Loucy (cell line): ENCODE results near the gene PIGC.

Experiments used
- H2AFZ ChIP-seq: fragments of 200-600 bp; sonication (generic); 2 replicates; pipeline ENCODE4 v1.6.0; 2016; ENCODE audit warnings: antibody characterized with exemption, mild to moderate bottlenecking, low read length, moderate library complexity
- H3F3A ChIP-seq: fragments of 200-600 bp; 2 replicates; pipeline ENCODE4 v1.6.0; 2016; ENCODE audit warnings: antibody characterized with exemption, low read depth, mild to moderate bottlenecking
- H3K27me3 ChIP-seq: fragments of 200-600 bp; sonication (generic); 2 replicates; pipeline ENCODE4 v1.6.1; 2014; ENCODE audit warnings: low read length, mild to moderate bottlenecking; ENCODE audit not compliant: insufficient read depth, poor library complexity, severe bottlenecking
- H3K36me3 ChIP-seq: fragments of 200-600 bp; sonication (generic); 2 replicates; pipeline ENCODE4 v1.6.1; 2016; ENCODE audit warnings: low read length; ENCODE audit not compliant: insufficient read depth
- H3K4me1 ChIP-seq: fragments of 200-600 bp; sonication (generic); 2 replicates; pipeline ENCODE4 v1.5.1; 2014; ENCODE audit warnings: low read length, mild to moderate bottlenecking; ENCODE audit not compliant: insufficient read depth, poor library complexity, severe bottlenecking
- H3K4me2 ChIP-seq: fragments of 200-600 bp; sonication (generic); 2 replicates; pipeline ENCODE4 v1.6.0; 2014; ENCODE audit warnings: antibody characterized with exemption, low read length, low read depth, mild to moderate bottlenecking; ENCODE audit not compliant: poor library complexity, severe bottlenecking
- H3K4me3 ChIP-seq: fragments of 200-600 bp; sonication (generic); 2 replicates; pipeline ENCODE4 v1.5.1; 2014; ENCODE audit warnings: low read length, mild to moderate bottlenecking, mixed read lengths; ENCODE audit not compliant: poor library complexity, severe bottlenecking
- H3K79me2 ChIP-seq: fragments of 200-600 bp; sonication (generic); 2 replicates; pipeline ENCODE4 v1.6.1; 2014; ENCODE audit warnings: low read length; ENCODE audit not compliant: insufficient read depth
- H3K9ac ChIP-seq: fragments of 200-600 bp; sonication (generic); 2 replicates; pipeline ENCODE4 v1.6.0; 2014; ENCODE audit warnings: mild to moderate bottlenecking, low read depth, low read length, moderate library complexity; ENCODE audit not compliant: poor library complexity, severe bottlenecking
- H3K9me2 ChIP-seq: fragments of 200-600 bp; sonication (generic); replicated peaks from 2 replicates; pipeline ENCODE4 v1.6.1; 2016; ENCODE audit warnings: low read depth, low read length, mixed read lengths
- H3K9me3 ChIP-seq: fragments of 200-600 bp; sonication (generic); 2 replicates; pipeline ENCODE4 v1.6.1; 2014; ENCODE audit warnings: mild to moderate bottlenecking, antibody characterized with exemption, low read length, low read depth; ENCODE audit not compliant: insufficient read depth
- H4K20me1 ChIP-seq: fragments of 200-600 bp; sonication (generic); 2 replicates; pipeline ENCODE4 v1.6.0; 2014; ENCODE audit warnings: antibody characterized with exemption, low read length, mild to moderate bottlenecking; ENCODE audit not compliant: insufficient read depth, poor library complexity, severe bottlenecking
- CTCF ChIP-seq: fragments of 200-600 bp; sonication (generic); conservative IDR thresholded peaks from 2 replicates; pipeline ENCODE4 v1.5.1; 2014; ENCODE audit warnings: mild to moderate bottlenecking, antibody characterized with exemption, low read length
- EZH2phosphoT487 ChIP-seq: fragments of 200-600 bp; IDR thresholded peaks from 2 replicates; pipeline ENCODE4 v1.6.1; 2018; ENCODE audit warnings: antibody characterized with exemption, mild to moderate bottlenecking, moderate library complexity, borderline replicate concordance

PIGC gene

DNA sequence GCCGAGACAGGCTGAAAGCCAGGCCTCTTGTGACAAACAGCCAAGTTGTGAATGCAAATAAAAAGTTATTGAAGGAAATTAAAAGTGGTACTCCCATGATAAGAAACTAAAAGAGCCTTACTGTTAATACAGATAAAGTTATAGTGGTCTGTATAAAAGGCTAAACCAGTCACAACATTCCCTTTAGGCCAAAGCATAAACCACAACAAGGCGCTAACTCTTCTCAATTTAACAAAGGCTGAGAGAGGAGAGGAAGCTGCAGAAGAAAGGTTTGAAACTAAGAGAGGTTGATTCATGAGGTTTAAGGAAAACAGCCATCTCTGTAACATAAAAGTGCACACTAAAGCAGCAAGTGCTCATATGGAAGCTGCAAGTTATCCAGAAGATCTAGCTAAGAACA lies 12.7 kb downstream of the PIGC start:
- peak overlapping the region; percentile 50 for H3K4me2 ChIP-seq
- peaks cover 44% of the 10 kb centered on the region for H3K4me1 ChIP-seq
- no peak overlapping the region for H3K9ac ChIP-seq
- H3K27me3 ChIP-seq: no peaks in the 10 kb centered on the region
- H3F3A ChIP-seq: peaks cover 3% of the 10 kb centered on the region; the same call in 1 of the 2 replicates
- H3K4me3 ChIP-seq: peak overlapping the region; percentile 8
- H3K36me3 ChIP-seq: no peaks in the 10 kb centered on the region
- TF ChIP-seq CTCF (no peak), EZH2phosphoT487 (no peak)
- H3K79me2 ChIP-seq: no peaks in the 10 kb centered on the region; the same call in 1 of the 2 replicates
- no peaks in the 10 kb centered on the region for H4K20me1 ChIP-seq
- H3K9me3 ChIP-seq: no peaks in the 10 kb centered on the region
- H2AFZ ChIP-seq: no peak overlapping the region
- H3K9me2 ChIP-seq: no peaks in the 10 kb centered on the region

DNA sequence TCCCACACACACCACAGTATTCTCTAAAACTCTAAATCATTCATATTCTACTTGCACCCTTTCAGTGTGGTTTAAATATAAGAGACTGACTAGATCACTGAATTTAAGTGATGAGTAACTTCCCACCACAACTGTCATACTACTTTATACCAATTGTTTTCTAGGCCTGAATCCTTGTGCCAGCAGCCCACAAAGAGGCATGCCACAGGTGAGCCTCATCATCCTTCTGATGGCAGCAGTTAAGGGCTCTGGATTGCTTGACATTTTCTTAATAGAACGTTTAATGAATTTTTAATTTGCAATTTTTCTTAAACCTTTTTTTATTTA lies 13.8 kb downstream of the PIGC start:
- no peak overlapping the region for H3K4me2 ChIP-seq
- H3K36me3 ChIP-seq: no peaks in the 10 kb centered on the region
- no peak overlapping the region for H2AFZ ChIP-seq
- TF ChIP-seq CTCF (no peak), EZH2phosphoT487 (no peak)
- peaks cover 3% of the 10 kb centered on the region; the same call in 1 of the 2 replicates for H3F3A ChIP-seq
- H3K4me1 ChIP-seq: peaks cover 47% of the 10 kb centered on the region
- no peaks in the 10 kb centered on the region for H3K9me2 ChIP-seq
- H3K27me3 ChIP-seq: no peaks in the 10 kb centered on the region
- no peak overlapping the region for H3K4me3 ChIP-seq
- no peaks in the 10 kb centered on the region for H4K20me1 ChIP-seq
- no peak overlapping the region for H3K9ac ChIP-seq
- no peaks in the 10 kb centered on the region; the same call in 1 of the 2 replicates for H3K79me2 ChIP-seq
- H3K9me3 ChIP-seq: no peaks in the 10 kb centered on the region

GRCh38 chr1:172429331-172430127 lies 14.3 kb downstream of the PIGC start:
- Histone ChIP-seq H3K9me3 (no peaks in the 10 kb centered on the region), H3K36me3 (no peaks in the 10 kb centered on the region), H3K4me1 (peaks cover 47% of the 10 kb centered on the region), H3F3A (peaks cover 3% of the 10 kb centered on the region; the same call in 1 of the 2 replicates), H3K4me3 (no peak overlapping the region), H2AFZ (no peak overlapping the region), H3K4me2 (no peak overlapping the region), H3K9me2 (no peaks in the 10 kb centered on the region), H3K9ac (no peak overlapping the region), H4K20me1 (no peaks in the 10 kb centered on the region), H3K79me2 (no peaks in the 10 kb centered on the region; the same call in 1 of the 2 replicates), H3K27me3 (no peaks in the 10 kb centered on the region)
- peak; percentile 98 for TF ChIP-seq CTCF
- TF ChIP-seq EZH2phosphoT487: no peak
